Peyer's patch (tissue), 4 donors: ENCODE data around the gene NPFF.

Source experiments
- POLR2A ChIP-seq, 2 donors: fragments of 450-650 bp; IDR thresholded peaks; one replicate each; pipeline ENCODE4 v1.5.1; 2017; ENCODE audit warnings: antibody characterized with exemption in 2 of 2, mild to moderate bottlenecking in 2 of 2, moderate library complexity in 2 of 2
- TF ChIP-seq, protein P1 (sequence below), 6 experiments: fragments of 450-650 bp in 4 of 6; fragments of 200-600 bp in 2 of 6; sonication (generic) in 1 of 6; IDR thresholded peaks; one replicate each; pipeline ENCODE4 v1.5.1; 2017 to 2019; ENCODE audit warnings: antibody characterized with exemption in 6 of 6, mild to moderate bottlenecking in 3 of 6, moderate library complexity in 1 of 6

DNA sequence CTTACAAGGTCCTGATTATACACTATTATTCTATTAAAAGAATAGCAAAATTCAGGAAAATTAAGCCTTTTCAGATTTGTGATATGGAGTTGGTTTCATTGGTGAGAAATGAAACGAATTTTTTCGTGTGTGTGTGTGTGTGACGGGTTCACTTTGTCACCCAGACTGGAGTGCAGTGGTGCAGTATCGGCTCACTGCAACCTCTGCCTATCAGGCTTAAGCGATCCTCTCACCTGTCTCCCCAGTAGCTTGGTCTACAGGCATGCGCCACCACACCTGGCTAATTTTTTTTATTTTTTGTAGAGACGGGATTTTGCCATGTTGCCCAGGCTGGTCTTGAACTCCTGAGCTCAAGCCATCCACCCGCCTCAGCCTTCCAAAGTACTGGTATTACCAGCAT lies 45.7 kb downstream of the NPFF start:
- TF ChIP-seq, protein P1, sequence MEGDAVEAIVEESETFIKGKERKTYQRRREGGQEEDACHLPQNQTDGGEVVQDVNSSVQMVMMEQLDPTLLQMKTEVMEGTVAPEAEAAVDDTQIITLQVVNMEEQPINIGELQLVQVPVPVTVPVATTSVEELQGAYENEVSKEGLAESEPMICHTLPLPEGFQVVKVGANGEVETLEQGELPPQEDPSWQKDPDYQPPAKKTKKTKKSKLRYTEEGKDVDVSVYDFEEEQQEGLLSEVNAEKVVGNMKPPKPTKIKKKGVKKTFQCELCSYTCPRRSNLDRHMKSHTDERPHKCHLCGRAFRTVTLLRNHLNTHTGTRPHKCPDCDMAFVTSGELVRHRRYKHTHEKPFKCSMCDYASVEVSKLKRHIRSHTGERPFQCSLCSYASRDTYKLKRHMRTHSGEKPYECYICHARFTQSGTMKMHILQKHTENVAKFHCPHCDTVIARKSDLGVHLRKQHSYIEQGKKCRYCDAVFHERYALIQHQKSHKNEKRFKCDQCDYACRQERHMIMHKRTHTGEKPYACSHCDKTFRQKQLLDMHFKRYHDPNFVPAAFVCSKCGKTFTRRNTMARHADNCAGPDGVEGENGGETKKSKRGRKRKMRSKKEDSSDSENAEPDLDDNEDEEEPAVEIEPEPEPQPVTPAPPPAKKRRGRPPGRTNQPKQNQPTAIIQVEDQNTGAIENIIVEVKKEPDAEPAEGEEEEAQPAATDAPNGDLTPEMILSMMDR (IDR thresholded peaks at IDR 0.05): no peak
- TF ChIP-seq POLR2A (IDR thresholded peaks at IDR 0.05): no peak
